PC-9 (cell line): Measurements from ENCODE around the gene VPS11. TPM values are rescaled to one million over a fixed set of nuclear protein-coding genes. Genes with fewer than 3 reads are reported as not detected.

ENCODE experiments used
- BruUV-seq: library from RNA; stranded (reverse); fragments of 400-500 nt; replicated peaks from 2 replicates; lab custom pipeline; 2021; lab: Mats Ljungman, UMichigan
- CTCF ChIA-PET: fragments of 300-600 bp; sonication (Branson Sonifier 250); formaldehyde crosslinking; loops from one replicate; lab custom pipeline; 2022; ENCODE audit warnings: antibody characterized with exemption; lab: Charles Lee
- POLR2A ChIA-PET: fragments of 300-600 bp; sonication (Branson Sonifier 250); formaldehyde crosslinking; loops from one replicate; lab custom pipeline; 2022; ENCODE audit warnings: antibody characterized with exemption; ENCODE audit not compliant: unreplicated experiment; lab: Charles Lee
- DNase-seq, 2 experiments: peaks; one replicate each; pipeline versions ENCODE4 v3.0.0 to v3.0.0-alpha.2; 2015 to 2022; ENCODE audit warnings: mixed read lengths in 1 of 2
- H2AFZ ChIP-seq: fragments of 200-600 bp; sonication (generic); 2 replicates; pipeline ENCODE4 v1.8.1; 2017; ENCODE audit warnings: antibody characterized with exemption
- H3F3A ChIP-seq: fragments of 200-600 bp; sonication (generic); 2 replicates; pipeline ENCODE4 v1.8.1; 2017; ENCODE audit warnings: antibody characterized with exemption, mild to moderate bottlenecking, low read depth; ENCODE audit not compliant: insufficient read depth
- H3K27ac ChIP-seq: fragments of 200-600 bp; sonication (generic); 2 replicates; pipeline ENCODE4 v1.6.1; 2016; ENCODE audit warnings: mixed run types
- H3K27me3 ChIP-seq: fragments of 200-600 bp; sonication (generic); 2 replicates; pipeline ENCODE4 v1.6.1; 2016; ENCODE audit warnings: low read depth, mixed run types; ENCODE audit not compliant: insufficient read depth
- H3K36me3 ChIP-seq: fragments of 200-600 bp; sonication (generic); 2 replicates; pipeline ENCODE4 v1.6.1; 2016; ENCODE audit warnings: low read depth, mixed run types
- H3K4me1 ChIP-seq: fragments of 200-600 bp; sonication (generic); replicated peaks from 2 replicates; pipeline ENCODE4 v1.6.1; 2016; ENCODE audit warnings: mixed run types; ENCODE audit not compliant: insufficient read depth
- H3K4me2 ChIP-seq: fragments of 200-600 bp; sonication (generic); 2 replicates; pipeline ENCODE4 v1.6.1; 2017; ENCODE audit warnings: mixed run types
- H3K4me3 ChIP-seq: fragments of 200-600 bp; sonication (generic); 2 replicates; pipeline ENCODE4 v1.6.1; 2016; ENCODE audit warnings: mixed run types
- H3K79me2 ChIP-seq: fragments of 200-600 bp; sonication (generic); 2 replicates; pipeline ENCODE4 v1.6.1; 2017; ENCODE audit warnings: low read depth, mixed run types
- H3K9me2 ChIP-seq: fragments of 200-600 bp; sonication (generic); 2 replicates; pipeline ENCODE4 v1.8.1; 2017; ENCODE audit warnings: mild to moderate bottlenecking; ENCODE audit not compliant: insufficient read depth
- H3K9me3 ChIP-seq: fragments of 200-600 bp; sonication (generic); 2 replicates; pipeline ENCODE4 v1.8.1; 2016; ENCODE audit warnings: low read depth; ENCODE audit not compliant: insufficient read depth
- H4K20me1 ChIP-seq: fragments of 200-600 bp; sonication (generic); 2 replicates; pipeline ENCODE4 v1.8.1; 2017; ENCODE audit not compliant: insufficient read depth
- CTCF ChIP-seq: fragments of 200-600 bp; sonication (generic); conservative IDR thresholded peaks from 2 replicates; pipeline ENCODE4 v1.6.1; 2017; ENCODE audit warnings: mixed run types, antibody characterized with exemption, mild to moderate bottlenecking, moderate library complexity
- EZH2 ChIP-seq: fragments of 200-600 bp; sonication (generic); IDR thresholded peaks from 2 replicates; pipeline ENCODE4 v1.8.0; 2017; ENCODE audit warnings: antibody characterized with exemption, low read depth
- intact Hi-C: fragments of 100-400 bp; cut with micrococcal nuclease; formaldehyde crosslinking; loops from one replicate; pipeline ENCODE4 v1.10.0; 2022; ENCODE audit not compliant: unreplicated experiment
- total RNA-seq: library from RNA; stranded (reverse); gene quantifications from 2 replicates; pipeline ENCODE4 v1.2.3, GENCODE V29; 2021

Gene VPS11
- total RNA-seq, 1 experiment from 2014 or later, result 21.1 TPM

DNA sequence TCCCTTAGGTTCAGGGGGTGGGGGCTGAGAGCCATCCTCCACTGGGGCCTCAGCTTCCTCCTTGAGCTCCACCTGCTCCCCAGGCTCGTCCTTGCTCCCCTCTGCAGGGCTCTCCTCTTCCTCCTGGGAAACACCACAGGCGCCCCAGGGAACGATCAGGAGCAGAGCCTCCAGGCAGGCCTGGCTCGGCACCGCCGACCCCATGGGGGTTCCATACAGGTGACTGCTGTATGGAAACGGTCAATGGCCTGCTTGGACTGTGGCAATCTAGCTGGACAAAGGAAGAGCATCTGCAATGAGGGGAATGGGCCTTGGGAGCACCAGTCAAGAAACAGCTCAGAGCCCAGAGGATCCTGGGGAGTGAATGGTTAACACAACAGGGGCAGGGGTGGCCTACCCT, 18.5 kb upstream of the VPS11 start:
- POLR2A ChIA-PET, result interaction anchor here (0.7 kb wide), 1 partner anchor 53 kb away, joined by 5 read pairs; the partner anchor contains the start of gene DPAGT1

DNA sequence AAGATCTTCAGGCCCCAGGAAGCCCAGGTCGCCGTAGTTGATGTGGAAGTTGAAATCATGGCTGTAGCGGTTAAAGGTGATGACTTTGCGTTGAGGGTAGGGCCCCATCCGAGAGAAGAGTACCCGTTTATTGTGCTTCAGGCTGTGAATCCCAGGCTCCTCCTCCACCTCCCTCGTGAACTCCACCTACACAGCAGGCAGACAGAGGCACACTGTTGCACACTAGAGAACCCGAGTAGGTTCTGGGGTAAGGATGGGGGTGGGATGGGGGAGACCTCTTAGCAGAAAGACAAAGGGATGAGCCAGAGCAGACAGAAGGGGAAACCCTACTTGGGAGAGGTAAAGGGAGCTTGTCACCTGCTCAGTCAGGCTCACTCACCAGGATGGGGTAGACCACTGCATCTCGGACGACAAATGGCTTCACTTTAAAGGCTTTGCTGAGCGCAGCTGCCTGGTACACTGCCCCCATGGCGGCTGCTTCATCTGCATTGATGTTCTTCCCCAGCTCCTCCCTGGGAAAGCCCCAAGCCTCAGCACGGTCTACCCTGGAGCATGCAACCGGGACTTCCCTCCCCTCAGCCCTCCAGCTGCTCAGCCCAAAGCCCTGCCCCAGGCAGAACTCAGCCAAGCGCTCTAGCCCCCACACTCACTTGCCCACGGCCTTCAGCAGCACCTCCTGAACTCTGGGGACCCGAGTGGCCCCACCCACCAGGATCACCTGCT, 16.0 kb upstream of the VPS11 start:
- ChIA-PET CTCF (interaction anchor here (0.6 kb wide), 1 partner anchor 222 kb away, joined by 5 read pairs; no protein-coding TSS in a partner anchor), POLR2A (no interaction called here)
- intact Hi-C loops, result no loop called here
- Histone ChIP-seq H3K27me3 (no peaks in the 10 kb centered on the region), H3K9me3 (no peaks in the 10 kb centered on the region), H3F3A (peaks cover 8% of the 10 kb centered on the region; the same call in 1 of the 2 replicates), H3K9me2 (no peaks in the 10 kb centered on the region), H2AFZ (no peak overlapping the region), H3K27ac (no peak overlapping the region), H4K20me1 (peaks cover 11% of the 10 kb centered on the region; the same call in 1 of the 2 replicates), H3K4me1 (peaks cover 8% of the 10 kb centered on the region), H3K4me2 (no peak overlapping the region), H3K4me3 (no peak overlapping the region), H3K79me2 (peaks cover 24% of the 10 kb centered on the region), H3K36me3 (peaks cover 60% of the 10 kb centered on the region)
- no peak for DNase-seq
- no TSS peak for BruUV-seq
- TF ChIP-seq CTCF, result no peak
- no peak for TF ChIP-seq EZH2

More for the DNA sequence above, 18.5 kb upstream of the VPS11 start:
- Histone ChIP-seq H3K27me3 (no peaks in the 10 kb centered on the region), H3K4me2 (no peak overlapping the region), H3K27ac (no peak overlapping the region), H3K9me2 (no peaks in the 10 kb centered on the region), H3K79me2 (no peaks in the 10 kb centered on the region), H4K20me1 (no peaks in the 10 kb centered on the region), H3F3A (peaks cover 12% of the 10 kb centered on the region; the same call in 1 of the 2 replicates), H3K9me3 (no peaks in the 10 kb centered on the region), H2AFZ (no peak overlapping the region), H3K4me3 (no peak overlapping the region), H3K36me3 (peaks cover 50% of the 10 kb centered on the region), H3K4me1 (no peaks in the 10 kb centered on the region)
- TF ChIP-seq CTCF (no peak), EZH2 (no peak)
- CTCF ChIA-PET, result no interaction called here
- intact Hi-C loops, result no loop called here
- no TSS peak for BruUV-seq
- DNase-seq, result no peak

- intact Hi-C loops, result no loop called here
- no peaks in the 10 kb centered on the region for H3K9me2 ChIP-seq
- no peak overlapping the region for H3K4me2 ChIP-seq
- no peaks in the 10 kb centered on the region for H3K9me3 ChIP-seq
- H3K36me3 ChIP-seq, result peaks cover 58% of the 10 kb centered on the region
- no peak overlapping the region for H2AFZ ChIP-seq
- 0 out of 2 replicates have a peak, but pooled peaks cover 5% of the 10 kb centered on the region for H3F3A ChIP-seq
- peaks cover 8% of the 10 kb centered on the region for H3K4me1 ChIP-seq
- no peaks in the 10 kb centered on the region for H3K27me3 ChIP-seq
- H3K4me3 ChIP-seq, result no peak overlapping the region
- H3K79me2 ChIP-seq, result peaks cover 25% of the 10 kb centered on the region
- no peak overlapping the region for H3K27ac ChIP-seq
- no peak for TF ChIP-seq CTCF
- TF ChIP-seq EZH2, result no peak
- ChIA-PET CTCF (no interaction called here), POLR2A (no interaction called here)
- BruUV-seq, result no TSS peak
- DNase-seq, result no peak
- H4K20me1 ChIP-seq, result peaks cover 11% of the 10 kb centered on the region; the same call in 1 of the 2 replicates
These were observed 15.3 kb upstream of the VPS11 start for GRCh38 chr11:119052163-119052814.
